ENCODE results near the gene PTPRN2. TPM values are rescaled to one million over a fixed set of nuclear protein-coding genes. Genes with fewer than 3 reads are reported as not detected.

PTPRN2 gene
- polyA plus RNA-seq, 1 of the 3 experiments (the other 2 are of a cell fraction): 4.0 TPM

DNA sequence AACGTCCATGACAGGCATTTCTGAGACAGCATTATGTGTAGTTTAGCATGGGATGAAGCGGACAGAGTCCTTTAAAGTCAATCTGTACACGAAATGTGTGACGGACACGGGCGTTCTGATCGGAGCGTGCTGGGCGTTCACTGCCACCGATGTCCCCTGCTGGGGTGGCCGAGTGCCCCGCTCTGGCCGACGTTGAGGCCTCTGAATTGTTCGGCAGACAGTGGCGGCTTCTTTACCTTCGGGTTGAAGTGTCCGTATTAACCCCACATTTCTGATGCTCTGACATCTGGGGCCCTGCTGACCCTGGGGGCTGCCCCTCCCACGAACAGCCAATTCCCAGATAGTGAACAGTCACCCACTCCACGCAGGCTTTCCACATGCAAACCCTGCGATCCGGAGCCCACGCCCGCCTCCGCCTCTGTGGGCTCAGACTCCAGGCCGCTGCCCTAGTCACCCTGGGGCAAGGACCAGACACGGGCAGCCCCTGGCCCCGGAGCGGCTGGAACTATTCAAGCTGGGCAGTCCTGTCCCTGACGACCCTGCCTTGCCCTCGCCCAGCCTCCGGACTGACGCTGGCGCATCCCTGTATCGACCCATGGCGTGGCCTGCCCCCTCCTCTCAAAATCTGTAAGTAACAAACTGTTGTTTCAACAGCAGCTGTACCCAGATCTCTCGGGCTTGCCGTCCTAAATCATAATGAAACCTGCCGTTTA, 445.7 kb downstream of the PTPRN2 start (continued):
- TF ChIP-seq, protein P1, sequence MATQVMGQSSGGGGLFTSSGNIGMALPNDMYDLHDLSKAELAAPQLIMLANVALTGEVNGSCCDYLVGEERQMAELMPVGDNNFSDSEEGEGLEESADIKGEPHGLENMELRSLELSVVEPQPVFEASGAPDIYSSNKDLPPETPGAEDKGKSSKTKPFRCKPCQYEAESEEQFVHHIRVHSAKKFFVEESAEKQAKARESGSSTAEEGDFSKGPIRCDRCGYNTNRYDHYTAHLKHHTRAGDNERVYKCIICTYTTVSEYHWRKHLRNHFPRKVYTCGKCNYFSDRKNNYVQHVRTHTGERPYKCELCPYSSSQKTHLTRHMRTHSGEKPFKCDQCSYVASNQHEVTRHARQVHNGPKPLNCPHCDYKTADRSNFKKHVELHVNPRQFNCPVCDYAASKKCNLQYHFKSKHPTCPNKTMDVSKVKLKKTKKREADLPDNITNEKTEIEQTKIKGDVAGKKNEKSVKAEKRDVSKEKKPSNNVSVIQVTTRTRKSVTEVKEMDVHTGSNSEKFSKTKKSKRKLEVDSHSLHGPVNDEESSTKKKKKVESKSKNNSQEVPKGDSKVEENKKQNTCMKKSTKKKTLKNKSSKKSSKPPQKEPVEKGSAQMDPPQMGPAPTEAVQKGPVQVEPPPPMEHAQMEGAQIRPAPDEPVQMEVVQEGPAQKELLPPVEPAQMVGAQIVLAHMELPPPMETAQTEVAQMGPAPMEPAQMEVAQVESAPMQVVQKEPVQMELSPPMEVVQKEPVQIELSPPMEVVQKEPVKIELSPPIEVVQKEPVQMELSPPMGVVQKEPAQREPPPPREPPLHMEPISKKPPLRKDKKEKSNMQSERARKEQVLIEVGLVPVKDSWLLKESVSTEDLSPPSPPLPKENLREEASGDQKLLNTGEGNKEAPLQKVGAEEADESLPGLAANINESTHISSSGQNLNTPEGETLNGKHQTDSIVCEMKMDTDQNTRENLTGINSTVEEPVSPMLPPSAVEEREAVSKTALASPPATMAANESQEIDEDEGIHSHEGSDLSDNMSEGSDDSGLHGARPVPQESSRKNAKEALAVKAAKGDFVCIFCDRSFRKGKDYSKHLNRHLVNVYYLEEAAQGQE (IDR thresholded peaks at IDR 0.05; ENCODE audit: low read depth, low read length): no peak
- TF ChIP-seq TCF12 (IDR thresholded peaks at IDR 0.05): no peak

DNA sequence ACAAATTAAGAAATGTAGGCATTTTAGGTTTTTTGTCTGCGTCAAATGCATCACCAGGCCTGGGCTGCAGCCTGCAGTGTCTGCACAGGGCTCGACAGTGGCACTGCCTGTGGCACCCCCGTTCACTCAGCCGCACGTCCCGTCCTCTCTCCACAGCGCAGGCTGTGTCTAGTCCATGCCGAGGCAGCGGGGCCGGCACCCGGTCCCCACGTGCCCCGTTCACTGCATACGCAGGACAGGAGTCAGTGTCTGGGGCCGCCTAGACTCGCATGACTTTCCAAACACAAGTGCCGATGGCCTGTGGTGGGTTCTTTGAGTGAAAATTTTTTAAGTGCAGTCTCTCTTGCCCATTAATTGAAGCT, 446.4 kb downstream of the PTPRN2 start:
- no peak for DNase-seq
- no peak for TF ChIP-seq EP300 (IDR thresholded peaks at IDR 0.05; ENCODE audit: borderline replicate concordance in 1 of 2, low read depth in 1 of 2, low read length in 1 of 2)
- no peak for TF ChIP-seq CHD2 (IDR thresholded peaks at IDR 0.05; ENCODE audit: low read length, partially characterized antibody)
- no peak overlapping the region for H3K27ac ChIP-seq (ENCODE audit: low read depth in 2 of 2, low read length in 1 of 2)
- no peaks in the 10 kb centered on the region for H4K20me1 ChIP-seq (ENCODE audit: insufficient read depth)
- H3K4me1 ChIP-seq (ENCODE audit: control insufficient read depth in 1 of 2, insufficient read depth in 2 of 2, low read depth in 1 of 2, low read length in 1 of 2): no peaks in the 10 kb centered on the region; a peak in 1 of 4 replicates
- H3K79me2 ChIP-seq (ENCODE audit: insufficient read depth): no peaks in the 10 kb centered on the region
- POLR2A ChIA-PET: no interaction called here
- no peak overlapping the region for H3K4me3 ChIP-seq (ENCODE audit: low read depth in 2 of 2, low read length in 1 of 2)
- H3K4me2 ChIP-seq: no peak overlapping the region
- peaks cover 10% of the 10 kb centered on the region; the same call in 1 of the 2 replicates for H3K9me3 ChIP-seq
- no peak overlapping the region for H2AFZ ChIP-seq (ENCODE audit: low read depth)
- H3K36me3 ChIP-seq (replicated peaks in 1 of 2; ENCODE audit: control insufficient read depth in 1 of 2, insufficient read depth in 2 of 2, low read length in 1 of 2): no peaks in the 10 kb centered on the region
- 74% methylated on average over 17 of the region's 17 CpGs for WGBS (ENCODE audit: low lambda C conversion rate)
- H3K9me2 ChIP-seq: no peaks in the 10 kb centered on the region
- H3F3A ChIP-seq (replicated peaks; ENCODE audit: insufficient read depth): no peaks in the 10 kb centered on the region
- no peak overlapping the region for H3K9ac ChIP-seq
- CTCF ChIA-PET: no interaction called here
- H3K27me3 ChIP-seq (ENCODE audit: insufficient read depth): no peaks in the 10 kb centered on the region

DNA sequence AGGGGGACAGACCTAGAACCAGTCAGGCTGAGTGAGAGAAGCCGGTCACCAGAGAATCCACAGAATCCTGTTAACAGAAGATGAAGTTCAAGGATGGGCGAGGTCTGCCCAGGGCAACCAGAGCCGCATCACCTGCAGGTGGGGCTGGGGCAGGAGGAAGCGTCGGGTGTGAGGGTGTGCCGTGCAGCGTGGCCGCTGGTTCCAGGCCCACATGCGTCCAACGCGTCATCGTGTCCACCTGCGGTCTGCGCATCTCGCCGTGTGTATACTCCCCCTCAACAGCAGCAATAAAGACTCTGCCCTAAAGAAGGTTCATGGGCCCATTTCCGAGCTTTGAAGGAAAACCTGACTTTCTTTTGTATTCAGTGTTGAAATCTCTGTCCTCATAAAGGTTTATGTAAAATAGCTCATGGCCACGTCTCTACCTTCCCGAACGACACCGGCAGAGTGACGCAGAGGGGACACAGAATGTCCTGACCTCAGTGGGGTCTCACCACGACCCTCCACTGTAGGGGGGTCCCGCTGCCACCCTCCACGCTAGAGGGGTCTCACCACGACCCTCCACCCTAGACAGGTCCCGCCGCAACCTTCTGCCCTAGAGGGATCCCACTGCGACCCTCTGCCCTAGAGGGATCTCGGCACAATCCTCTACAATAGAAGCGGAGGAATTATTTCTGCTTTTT, 446.9 kb downstream of the PTPRN2 start:
- Histone ChIP-seq H3K4me2 (no peak overlapping the region), H3K27ac (ENCODE audit: low read depth in 2 of 2, low read length in 1 of 2) (no peak overlapping the region), H3K9ac (no peak overlapping the region), H2AFZ (ENCODE audit: low read depth) (no peak overlapping the region), H4K20me1 (ENCODE audit: insufficient read depth) (no peaks in the 10 kb centered on the region), H3K36me3 (replicated peaks in 1 of 2; ENCODE audit: control insufficient read depth in 1 of 2, insufficient read depth in 2 of 2, low read length in 1 of 2) (no peaks in the 10 kb centered on the region), H3K4me3 (ENCODE audit: low read depth in 2 of 2, low read length in 1 of 2) (no peak overlapping the region), H3K79me2 (ENCODE audit: insufficient read depth) (no peaks in the 10 kb centered on the region), H3K4me1 (ENCODE audit: control insufficient read depth in 1 of 2, insufficient read depth in 2 of 2, low read depth in 1 of 2, low read length in 1 of 2) (no peaks in the 10 kb centered on the region; a peak in 1 of 4 replicates), H3K9me2 (no peaks in the 10 kb centered on the region), H3F3A (replicated peaks; ENCODE audit: insufficient read depth) (no peaks in the 10 kb centered on the region), H3K9me3 (peaks cover 9% of the 10 kb centered on the region; the same call in 1 of the 2 replicates), H3K27me3 (ENCODE audit: insufficient read depth) (no peaks in the 10 kb centered on the region)
- ChIA-PET CTCF (no interaction called here), POLR2A (no interaction called here)
- no peak for DNase-seq
- 73% methylated on average over 31 of the region's 31 CpGs for WGBS (ENCODE audit: low lambda C conversion rate)
- no peak for TF ChIP-seq NRF1 (IDR thresholded peaks at IDR 0.05; ENCODE audit: low read depth, low read length)
- TF ChIP-seq JUND (IDR thresholded peaks at IDR 0.05): no peak
- no peak for TF ChIP-seq RCOR1 (IDR thresholded peaks at IDR 0.05; ENCODE audit: low read length)
- TF ChIP-seq RXRA (IDR thresholded peaks at IDR 0.05; ENCODE audit: borderline replicate concordance, low read depth): no peak
- no peak for TF ChIP-seq TCF12 (IDR thresholded peaks at IDR 0.05)
- TF ChIP-seq, protein P2, sequence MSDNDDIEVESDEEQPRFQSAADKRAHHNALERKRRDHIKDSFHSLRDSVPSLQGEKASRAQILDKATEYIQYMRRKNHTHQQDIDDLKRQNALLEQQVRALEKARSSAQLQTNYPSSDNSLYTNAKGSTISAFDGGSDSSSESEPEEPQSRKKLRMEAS (IDR thresholded peaks at IDR 0.05; ENCODE audit: low read depth): no peak
- TF ChIP-seq RFX5 (IDR thresholded peaks at IDR 0.05; ENCODE audit: low read length): no peak
- no peak for TF ChIP-seq RAD21 (IDR thresholded peaks at IDR 0.05; ENCODE audit: low read length)
- no peak for TF ChIP-seq MEF2A (IDR thresholded peaks at IDR 0.05; ENCODE audit: borderline replicate concordance, low read depth)
- TF ChIP-seq FOSL2 (IDR thresholded peaks at IDR 0.05; ENCODE audit: borderline replicate concordance, low read depth): no peak
- TF ChIP-seq FOXJ3 (CRISPR knock-in tag; IDR thresholded peaks at IDR 0.05): no peak
- TF ChIP-seq EP300 (IDR thresholded peaks at IDR 0.05; ENCODE audit: borderline replicate concordance in 1 of 2, low read depth in 1 of 2, low read length in 1 of 2): no peak
- no peak for TF ChIP-seq TAF1 (IDR thresholded peaks at IDR 0.05; ENCODE audit: borderline replicate concordance, low read depth, low read length)
- TF ChIP-seq SMC3 (IDR thresholded peaks at IDR 0.05; ENCODE audit: low read depth, low read length): no peak
- TF ChIP-seq, protein P3, sequence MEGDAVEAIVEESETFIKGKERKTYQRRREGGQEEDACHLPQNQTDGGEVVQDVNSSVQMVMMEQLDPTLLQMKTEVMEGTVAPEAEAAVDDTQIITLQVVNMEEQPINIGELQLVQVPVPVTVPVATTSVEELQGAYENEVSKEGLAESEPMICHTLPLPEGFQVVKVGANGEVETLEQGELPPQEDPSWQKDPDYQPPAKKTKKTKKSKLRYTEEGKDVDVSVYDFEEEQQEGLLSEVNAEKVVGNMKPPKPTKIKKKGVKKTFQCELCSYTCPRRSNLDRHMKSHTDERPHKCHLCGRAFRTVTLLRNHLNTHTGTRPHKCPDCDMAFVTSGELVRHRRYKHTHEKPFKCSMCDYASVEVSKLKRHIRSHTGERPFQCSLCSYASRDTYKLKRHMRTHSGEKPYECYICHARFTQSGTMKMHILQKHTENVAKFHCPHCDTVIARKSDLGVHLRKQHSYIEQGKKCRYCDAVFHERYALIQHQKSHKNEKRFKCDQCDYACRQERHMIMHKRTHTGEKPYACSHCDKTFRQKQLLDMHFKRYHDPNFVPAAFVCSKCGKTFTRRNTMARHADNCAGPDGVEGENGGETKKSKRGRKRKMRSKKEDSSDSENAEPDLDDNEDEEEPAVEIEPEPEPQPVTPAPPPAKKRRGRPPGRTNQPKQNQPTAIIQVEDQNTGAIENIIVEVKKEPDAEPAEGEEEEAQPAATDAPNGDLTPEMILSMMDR (IDR thresholded peaks at IDR 0.05): no peak
